Peyer's patch (tissue), 4 donors: ENCODE data around the gene EPS15.

Experiments
- CTCF ChIP-seq, 6 experiments: fragments of 450-650 bp in 4 of 6; fragments of 200-600 bp in 2 of 6; sonication (generic) in 1 of 6; IDR thresholded peaks; one replicate each; pipeline ENCODE4 v1.5.1; 2017 to 2019; ENCODE audit warnings: antibody characterized with exemption in 6 of 6, mild to moderate bottlenecking in 3 of 6, moderate library complexity in 1 of 6
- POLR2A ChIP-seq, 2 donors: fragments of 450-650 bp; IDR thresholded peaks; one replicate each; pipeline ENCODE4 v1.5.1; 2017; ENCODE audit warnings: antibody characterized with exemption in 2 of 2, mild to moderate bottlenecking in 2 of 2, moderate library complexity in 2 of 2

- TF ChIP-seq CTCF (IDR thresholded peaks at IDR 0.05) (no peak), POLR2A (IDR thresholded peaks at IDR 0.05) (no peak)
Observed at GRCh38 chr1:51351907-51352306, 167.2 kb downstream of the EPS15 start.
